HepG2 (cell line): Measurements from ENCODE around the gene MAN1B1. TPM values are rescaled to one million over a fixed set of nuclear protein-coding genes. Genes with fewer than 3 reads are reported as not detected.
A peak's percentile ranks its signal among the peaks of the same experiment; 100 is the strongest.

Experiments
- ATF3 ChIP-seq: sonication (generic); formaldehyde crosslinking; IDR thresholded peaks from 2 replicates; pipeline ENCODE4 v1.4.0; 2020; ENCODE audit warnings: missing genetic modification reagents
- HNF1B ChIP-seq: sonication (generic); formaldehyde crosslinking; IDR thresholded peaks from 2 replicates; pipeline ENCODE4 v1.5.1; 2020; ENCODE audit warnings: mild to moderate bottlenecking, moderate library complexity, missing genetic modification reagents
- IKZF4 ChIP-seq: sonication (generic); formaldehyde crosslinking; IDR thresholded peaks from 2 replicates; pipeline ENCODE4 v1.5.1; 2020; ENCODE audit warnings: borderline replicate concordance, mild to moderate bottlenecking, low read depth, missing genetic modification reagents; ENCODE audit errors: not compliant biosample characterization
- TFE3 ChIP-seq: IDR thresholded peaks from 2 replicates; pipeline ENCODE4 v1.6.1; 2016
- ZBTB44 ChIP-seq: sonication (generic); formaldehyde crosslinking; IDR thresholded peaks from 2 replicates; pipeline ENCODE4 v1.4.0; 2020; ENCODE audit warnings: missing genetic modification reagents
- ZNF331 ChIP-seq: sonication (generic); formaldehyde crosslinking; IDR thresholded peaks from 2 replicates; pipeline ENCODE4 v1.4.0; 2020; ENCODE audit warnings: missing genetic modification reagents
- ZNF563 ChIP-seq: sonication (generic); formaldehyde crosslinking; IDR thresholded peaks from 2 replicates; pipeline ENCODE4 v1.8.0; 2022; ENCODE audit warnings: mild to moderate bottlenecking, moderate library complexity, missing genetic modification reagents
- polyA plus RNA-seq, 8 experiments: library from polyadenylated mRNA; depleted of rRNA in 3 of 8; stranded (reverse) in 7 of 8; unstranded in 1 of 8; fragments of >200 nt; fragmentation: Illumina TruSeq in 4 of 8; extraction: Trizol in 4 of 8; gene quantifications; 2 replicates each; pipeline versions ENCODE4 v1.2.1 to v1.2.3, GENCODE V29; 2011 to 2016; ENCODE audit warnings: low read depth in 4 of 8, missing spikeins in 1 of 8, mixed read lengths in 1 of 8; ENCODE audit not compliant: insufficient read depth in 1 of 8
- total RNA-seq, 5 experiments: library from RNA; depleted of rRNA; stranded (reverse); fragments of >200 nt; fragmentation: Illumina TruSeq; extraction: Trizol; gene quantifications; 2 replicates each; pipeline ENCODE4 v1.2.3, GENCODE V29; 2016; ENCODE audit warnings: low read depth in 1 of 5
- TF ChIP-seq, protein P1 (sequence below): sonication (generic); formaldehyde crosslinking; IDR thresholded peaks from 2 replicates; pipeline ENCODE4 v1.4.0; 2020; ENCODE audit warnings: missing genetic modification reagents, mild to moderate bottlenecking, borderline replicate concordance
- TF ChIP-seq, protein P2 (sequence below): IDR thresholded peaks from 2 replicates; pipeline ENCODE4 v1.6.1; 2016; ENCODE audit warnings: low read depth, missing genetic modification reagents, missing compliant biosample characterization
- TF ChIP-seq, protein P3 (sequence below): IDR thresholded peaks from 2 replicates; pipeline ENCODE4 v1.6.1; 2018; ENCODE audit warnings: missing genetic modification reagents

The MAN1B1 gene
- total and polyA plus RNA-seq, 2 of the 13 experiments (the other 11 are each of a cell fraction or from before 2014, with no cell fraction given), result 48.9 to 59.5 TPM

- TF ChIP-seq ZNF331 (CRISPR knock-in tag) (peak; percentile 63; the same call in 1 of the 2 replicates), ZNF563 (CRISPR knock-in tag) (no peak), TFE3 (CRISPR knock-in tag) (peak; percentile 56; the same call in 1 of the 2 replicates), IKZF4 (CRISPR knock-in tag) (no peak), HNF1B (0 out of 2 replicates have a peak, but pooled peaks have one; percentile 18), ZBTB44 (CRISPR knock-in tag) (no peak), ATF3 (peak; percentile 49; the same call in 1 of the 2 replicates)
- TF ChIP-seq, protein P1, sequence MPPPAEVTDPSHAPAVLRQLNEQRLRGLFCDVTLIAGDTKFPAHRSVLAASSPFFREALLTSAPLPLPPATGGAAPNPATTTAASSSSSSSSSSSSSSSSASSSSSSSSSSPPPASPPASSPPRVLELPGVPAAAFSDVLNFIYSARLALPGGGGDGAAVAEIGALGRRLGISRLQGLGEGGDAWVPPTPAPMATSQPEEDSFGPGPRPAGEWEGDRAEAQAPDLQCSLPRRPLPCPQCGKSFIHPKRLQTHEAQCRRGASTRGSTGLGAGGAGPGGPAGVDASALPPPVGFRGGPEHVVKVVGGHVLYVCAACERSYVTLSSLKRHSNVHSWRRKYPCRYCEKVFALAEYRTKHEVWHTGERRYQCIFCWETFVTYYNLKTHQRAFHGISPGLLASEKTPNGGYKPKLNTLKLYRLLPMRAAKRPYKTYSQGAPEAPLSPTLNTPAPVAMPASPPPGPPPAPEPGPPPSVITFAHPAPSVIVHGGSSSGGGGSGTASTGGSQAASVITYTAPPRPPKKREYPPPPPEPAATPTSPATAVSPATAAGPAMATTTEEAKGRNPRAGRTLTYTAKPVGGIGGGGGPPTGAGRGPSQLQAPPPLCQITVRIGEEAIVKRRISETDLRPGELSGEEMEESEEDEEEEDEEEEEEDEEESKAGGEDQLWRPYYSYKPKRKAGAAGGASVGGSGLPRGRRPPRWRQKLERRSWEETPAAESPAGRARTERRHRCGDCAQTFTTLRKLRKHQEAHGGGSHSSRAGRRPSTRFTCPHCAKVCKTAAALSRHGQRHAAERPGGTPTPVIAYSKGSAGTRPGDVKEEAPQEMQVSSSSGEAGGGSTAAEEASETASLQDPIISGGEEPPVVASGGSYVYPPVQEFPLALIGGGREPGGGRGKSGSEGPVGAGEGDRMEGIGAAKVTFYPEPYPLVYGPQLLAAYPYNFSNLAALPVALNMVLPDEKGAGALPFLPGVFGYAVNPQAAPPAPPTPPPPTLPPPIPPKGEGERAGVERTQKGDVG (CRISPR knock-in tag), result no peak
- TF ChIP-seq, protein P2, sequence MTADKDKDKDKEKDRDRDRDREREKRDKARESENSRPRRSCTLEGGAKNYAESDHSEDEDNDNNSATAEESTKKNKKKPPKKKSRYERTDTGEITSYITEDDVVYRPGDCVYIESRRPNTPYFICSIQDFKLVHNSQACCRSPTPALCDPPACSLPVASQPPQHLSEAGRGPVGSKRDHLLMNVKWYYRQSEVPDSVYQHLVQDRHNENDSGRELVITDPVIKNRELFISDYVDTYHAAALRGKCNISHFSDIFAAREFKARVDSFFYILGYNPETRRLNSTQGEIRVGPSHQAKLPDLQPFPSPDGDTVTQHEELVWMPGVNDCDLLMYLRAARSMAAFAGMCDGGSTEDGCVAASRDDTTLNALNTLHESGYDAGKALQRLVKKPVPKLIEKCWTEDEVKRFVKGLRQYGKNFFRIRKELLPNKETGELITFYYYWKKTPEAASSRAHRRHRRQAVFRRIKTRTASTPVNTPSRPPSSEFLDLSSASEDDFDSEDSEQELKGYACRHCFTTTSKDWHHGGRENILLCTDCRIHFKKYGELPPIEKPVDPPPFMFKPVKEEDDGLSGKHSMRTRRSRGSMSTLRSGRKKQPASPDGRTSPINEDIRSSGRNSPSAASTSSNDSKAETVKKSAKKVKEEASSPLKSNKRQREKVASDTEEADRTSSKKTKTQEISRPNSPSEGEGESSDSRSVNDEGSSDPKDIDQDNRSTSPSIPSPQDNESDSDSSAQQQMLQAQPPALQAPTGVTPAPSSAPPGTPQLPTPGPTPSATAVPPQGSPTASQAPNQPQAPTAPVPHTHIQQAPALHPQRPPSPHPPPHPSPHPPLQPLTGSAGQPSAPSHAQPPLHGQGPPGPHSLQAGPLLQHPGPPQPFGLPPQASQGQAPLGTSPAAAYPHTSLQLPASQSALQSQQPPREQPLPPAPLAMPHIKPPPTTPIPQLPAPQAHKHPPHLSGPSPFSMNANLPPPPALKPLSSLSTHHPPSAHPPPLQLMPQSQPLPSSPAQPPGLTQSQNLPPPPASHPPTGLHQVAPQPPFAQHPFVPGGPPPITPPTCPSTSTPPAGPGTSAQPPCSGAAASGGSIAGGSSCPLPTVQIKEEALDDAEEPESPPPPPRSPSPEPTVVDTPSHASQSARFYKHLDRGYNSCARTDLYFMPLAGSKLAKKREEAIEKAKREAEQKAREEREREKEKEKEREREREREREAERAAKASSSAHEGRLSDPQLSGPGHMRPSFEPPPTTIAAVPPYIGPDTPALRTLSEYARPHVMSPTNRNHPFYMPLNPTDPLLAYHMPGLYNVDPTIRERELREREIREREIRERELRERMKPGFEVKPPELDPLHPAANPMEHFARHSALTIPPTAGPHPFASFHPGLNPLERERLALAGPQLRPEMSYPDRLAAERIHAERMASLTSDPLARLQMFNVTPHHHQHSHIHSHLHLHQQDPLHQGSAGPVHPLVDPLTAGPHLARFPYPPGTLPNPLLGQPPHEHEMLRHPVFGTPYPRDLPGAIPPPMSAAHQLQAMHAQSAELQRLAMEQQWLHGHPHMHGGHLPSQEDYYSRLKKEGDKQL (CRISPR knock-in tag), result no peak
- TF ChIP-seq, protein P3, sequence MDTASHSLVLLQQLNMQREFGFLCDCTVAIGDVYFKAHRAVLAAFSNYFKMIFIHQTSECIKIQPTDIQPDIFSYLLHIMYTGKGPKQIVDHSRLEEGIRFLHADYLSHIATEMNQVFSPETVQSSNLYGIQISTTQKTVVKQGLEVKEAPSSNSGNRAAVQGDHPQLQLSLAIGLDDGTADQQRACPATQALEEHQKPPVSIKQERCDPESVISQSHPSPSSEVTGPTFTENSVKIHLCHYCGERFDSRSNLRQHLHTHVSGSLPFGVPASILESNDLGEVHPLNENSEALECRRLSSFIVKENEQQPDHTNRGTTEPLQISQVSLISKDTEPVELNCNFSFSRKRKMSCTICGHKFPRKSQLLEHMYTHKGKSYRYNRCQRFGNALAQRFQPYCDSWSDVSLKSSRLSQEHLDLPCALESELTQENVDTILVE, result no peak; the same call in 1 of the 2 replicates
These were observed 31.1 kb upstream of the MAN1B1 start (continued) for GRCh38 chr9:137055385-137056364.
